NCI-H1105 treated with DMSO at 0.1 percent for 48 hours (cell line): ENCODE results near the gene SSR4.

ENCODE experiments used
- DNase-seq: peaks from one replicate; lab custom pipeline; 2025; lab: John Stamatoyannopoulos, UW

SSR4 gene

GRCh38 chrX:153769158-153769864 lies 25.2 kb upstream of the SSR4 start:
- DNase-seq: no peak

- no peak for DNase-seq
Observed at GRCh38 chrX:153769865-153770600, 24.4 kb upstream of the SSR4 start.

GRCh38 chrX:153770601-153771414 lies 23.7 kb upstream of the SSR4 start:
- no peak for DNase-seq

GRCh38 chrX:153771415-153772315 lies 22.8 kb upstream of the SSR4 start:
- DNase-seq: no peak

GRCh38 chrX:153772316-153773217 lies 21.9 kb upstream of the SSR4 start:
- no peak for DNase-seq

- DNase-seq: no peak
Observed at GRCh38 chrX:153773218-153773611, 21.3 kb upstream of the SSR4 start.

GRCh38 chrX:153773741-153774575 lies 20.5 kb upstream of the SSR4 start:
- no peak for DNase-seq

GRCh38 chrX:153774576-153775292 lies 19.7 kb upstream of the SSR4 start:
- no peak for DNase-seq

GRCh38 chrX:153775293-153776119 lies 19.0 kb upstream of the SSR4 start:
- DNase-seq: no peak

GRCh38 chrX:153776120-153776599 lies 18.3 kb upstream of the SSR4 start:
- DNase-seq: no peak

- DNase-seq: no peak
Observed at GRCh38 chrX:153776611-153777045, 17.8 kb upstream of the SSR4 start.

GRCh38 chrX:153777261-153778090 lies 17.0 kb upstream of the SSR4 start:
- DNase-seq: no peak

- no peak for DNase-seq
Observed at GRCh38 chrX:153778181-153778580, 16.3 kb upstream of the SSR4 start.

GRCh38 chrX:153778684-153779101 lies 15.8 kb upstream of the SSR4 start:
- DNase-seq: no peak

- no peak for DNase-seq
Observed at GRCh38 chrX:153779891-153780677, 14.4 kb upstream of the SSR4 start.
